ENCODE measurements around the gene ADCY3. TPM values are rescaled to one million over a fixed set of nuclear protein-coding genes. Genes with fewer than 3 reads are reported as not detected.

ADCY3 gene
- total and polyA plus RNA-seq, 9 of the 15 experiments (the other 6 are each of a cell fraction or from before 2014, with no cell fraction given) = 1.5 to 54.8 (median 26.3) TPM

GRCh38 chr2:24853046-24853445 is 67.0 kb downstream of the ADCY3 start:
- no peak for DNase-seq (ENCODE audit: extremely low read depth in 1 of 4, low spot score in 3 of 4)
- no peak for ATAC-seq
- H3K9ac ChIP-seq (ENCODE audit: insufficient read depth in 1 of 2, low read depth in 2 of 2, low read length in 2 of 2) = no peak overlapping the region
- WGBS (ENCODE audit: insufficient coverage, low coverage, missing lambda C conversion rate) = 93% methylated on average over 6 of the region's 9 CpGs
- H3K36me3 ChIP-seq (ENCODE audit: control insufficient read depth, insufficient read depth, low read length) = peaks cover 18% of the 10 kb centered on the region; the same call in 2 of the 3 replicates
- no peak overlapping the region for H3K4me3 ChIP-seq
- no peaks in the 10 kb centered on the region; the same call in 1 of the 2 replicates for H4K20me1 ChIP-seq (replicated peaks; ENCODE audit: control insufficient read depth, insufficient read depth, low read length)
- in situ Hi-C loops (cut with MboI) (no loop called here), intact Hi-C loops (cut with micrococcal nuclease) (loop anchor here (10.0 kb wide), 1 partner anchor 122 kb away; the partner anchor contains the start of gene DNAJC27)
- ChIA-PET CTCF (ENCODE audit: low intra/inter-chr PET ratio) (no interaction called here), POLR2A (no interaction called here)
- BruUV-seq (replicated peaks) = no TSS peak
- TF ChIP-seq ZKSCAN3 (CRISPR knock-in tag; IDR thresholded peaks at IDR 0.05) (no peak), TBP (optimal IDR thresholded peaks at IDR 0.05; ENCODE audit: low read depth, low read length) (no peak), ZNF444 (CRISPR knock-in tag; IDR thresholded peaks at IDR 0.05) (no peak), ZBTB5 (IDR thresholded peaks at IDR 0.05) (no peak), SOX6 (IDR thresholded peaks at IDR 0.05) (no peak), ETS2 (tag; IDR thresholded peaks at IDR 0.05; ENCODE audit: borderline replicate concordance, poor library complexity, severe bottlenecking) (no peak), POLR2AphosphoS5 (IDR thresholded peaks at IDR 0.05; ENCODE audit: control insufficient read depth, insufficient read depth, low read depth, low read length) (no peak), EWSR1 (IDR thresholded peaks at IDR 0.05; ENCODE audit: borderline replicate concordance, low read depth, partially characterized antibody) (no peak), RHOXF2B (CRISPR knock-in tag; conservative IDR thresholded peaks at IDR 0.05) (no peak), GABPB1 (CRISPR knock-in tag; IDR thresholded peaks at IDR 0.05) (no peak), FOSL1 (tag; conservative IDR thresholded peaks at IDR 0.05) (no peak), SMAD2 (IDR thresholded peaks at IDR 0.05; ENCODE audit: low read depth, low read length) (no peak), KDM2B (CRISPR knock-in tag; IDR thresholded peaks at IDR 0.05) (no peak), FOXA1 (IDR thresholded peaks at IDR 0.05; ENCODE audit: borderline replicate concordance) (no peak), NCOA2 (IDR thresholded peaks at IDR 0.05; ENCODE audit: partially characterized antibody in 2 of 2) (no peak), EGR1 (conservative IDR thresholded peaks at IDR 0.05) (no peak)
- no peaks in the 10 kb centered on the region for H3K9me1 ChIP-seq (ENCODE audit: control insufficient read depth, insufficient read depth, low read length)
- no peaks in the 10 kb centered on the region for H3K79me2 ChIP-seq (ENCODE audit: control insufficient read depth, insufficient read depth, low read length)
- no peaks in the 10 kb centered on the region for H3K27me3 ChIP-seq (ENCODE audit: control insufficient read depth in 2 of 2, insufficient read depth in 2 of 2, low read length in 2 of 2)
- no peaks in the 10 kb centered on the region for H3K9me3 ChIP-seq (replicated peaks; ENCODE audit: control insufficient read depth, insufficient read depth, low read depth, low read length)
- H3K4me2 ChIP-seq (ENCODE audit: insufficient read depth, low read length) = no peak overlapping the region
- H3K27ac ChIP-seq (ENCODE audit: extremely low read depth, low read depth, low read length) = no peak overlapping the region
- no peak overlapping the region for H2AFZ ChIP-seq (ENCODE audit: low read depth, low read length)
- H3K4me1 ChIP-seq (replicated peaks in 1 of 2; ENCODE audit: control insufficient read depth in 2 of 2, insufficient read depth in 2 of 2, low read length in 2 of 2) = peaks cover 7% of the 10 kb centered on the region in 2 experiments; a peak in 3 of 5 replicates
- FAIRE-seq = no peak
